ENCODE results near the gene CCDC9B.

CCDC9B gene

DNA sequence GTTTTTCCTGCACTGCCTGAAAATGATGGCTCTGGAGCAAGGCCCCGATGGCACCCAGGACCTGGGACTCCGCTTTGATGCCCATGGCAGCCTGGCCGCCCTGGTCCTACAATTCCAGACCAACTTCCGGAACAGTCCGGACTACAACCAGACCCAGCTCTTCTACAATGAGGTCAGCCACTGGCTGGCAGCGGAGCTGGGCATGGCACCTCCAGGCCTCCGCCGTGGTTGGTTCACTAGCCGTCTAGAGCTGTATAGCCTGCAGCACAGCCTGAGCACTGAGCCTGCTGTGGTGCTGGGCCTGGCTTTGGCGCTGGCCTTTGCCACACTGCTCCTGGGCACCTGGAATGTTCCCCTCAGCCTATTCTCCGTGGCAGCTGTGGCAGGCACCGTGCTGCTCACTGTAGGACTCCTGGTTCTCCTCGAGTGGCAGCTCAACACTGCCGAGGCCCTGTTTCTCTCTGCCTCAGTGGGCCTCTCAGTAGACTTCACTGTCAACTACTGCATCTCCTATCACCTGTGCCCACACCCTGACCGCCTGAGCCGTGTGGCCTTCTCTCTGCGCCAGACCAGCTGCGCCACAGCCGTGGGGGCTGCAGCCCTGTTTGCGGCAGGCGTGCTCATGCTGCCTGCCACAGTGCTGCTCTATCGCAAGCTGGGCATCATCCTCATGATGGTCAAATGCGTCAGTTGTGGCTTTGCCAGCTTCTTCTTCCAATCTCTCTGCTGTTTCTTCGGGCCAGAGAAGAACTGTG is 28.2 kb upstream of the CCDC9B start:
- no peak for DNase-seq (ENCODE audit: insufficient read length, low spot score)
- no peak for FAIRE-seq
- no peak for TF ChIP-seq POLR2A (IDR thresholded peaks at IDR 0.05; ENCODE audit: low read depth, low read length)

DNA sequence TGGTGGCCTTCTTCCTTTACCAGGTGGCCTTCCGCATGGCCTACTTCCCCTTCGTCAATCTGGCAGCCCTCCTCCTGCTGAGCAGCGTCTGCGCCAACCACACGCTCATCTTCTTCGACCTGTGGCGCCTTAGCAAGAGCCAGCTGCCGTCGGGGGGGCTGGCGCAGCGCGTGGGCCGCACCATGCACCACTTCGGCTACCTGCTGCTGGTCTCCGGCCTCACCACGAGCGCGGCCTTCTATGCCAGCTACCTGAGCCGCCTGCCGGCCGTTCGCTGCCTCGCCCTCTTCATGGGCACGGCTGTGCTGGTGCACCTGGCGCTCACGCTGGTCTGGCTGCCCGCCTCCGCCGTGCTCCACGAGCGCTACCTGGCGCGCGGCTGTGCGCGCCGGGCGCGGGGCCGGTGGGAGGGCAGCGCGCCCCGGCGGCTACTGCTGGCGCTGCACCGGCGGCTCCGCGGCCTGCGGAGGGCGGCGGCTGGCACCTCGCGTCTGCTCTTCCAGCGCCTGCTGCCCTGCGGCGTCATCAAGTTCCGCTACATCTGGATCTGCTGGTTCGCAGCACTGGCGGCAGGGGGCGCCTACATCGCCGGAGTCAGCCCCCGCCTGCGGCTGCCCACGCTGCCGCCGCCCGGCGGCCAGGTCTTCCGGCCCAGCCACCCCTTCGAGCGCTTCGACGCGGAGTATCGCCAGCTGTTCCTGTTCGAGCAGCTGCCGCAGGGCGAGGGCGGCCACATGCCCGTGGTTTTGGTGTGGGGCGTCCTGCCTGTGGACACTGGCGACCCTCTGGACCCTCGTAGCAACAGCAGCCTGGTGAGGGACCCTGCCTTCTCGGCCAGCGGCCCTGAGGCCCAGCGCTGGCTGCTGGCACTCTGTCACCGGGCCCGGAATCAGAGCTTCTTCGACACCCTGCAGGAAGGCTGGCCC is 27.2 kb upstream of the CCDC9B start:
- no peak for TF ChIP-seq POLR2A (IDR thresholded peaks at IDR 0.05; ENCODE audit: low read depth, low read length)
- DNase-seq (ENCODE audit: insufficient read length, low spot score) (peak; percentile 95), FAIRE-seq (no peak)

- no peak for DNase-seq (ENCODE audit: insufficient read length, low spot score)
- TF ChIP-seq POLR2A (IDR thresholded peaks at IDR 0.05; ENCODE audit: low read depth, low read length) = no peak
- FAIRE-seq = no peak
Measured at GRCh38 chr15:40367371-40367685, 26.6 kb upstream of the CCDC9B start.

GRCh38 chr15:40366457-40367370 is 26.0 kb upstream of the CCDC9B start:
- TF ChIP-seq POLR2A (IDR thresholded peaks at IDR 0.05; ENCODE audit: low read depth, low read length) = no peak
- FAIRE-seq (no peak), DNase-seq (ENCODE audit: insufficient read length, low spot score) (no peak)

DNA sequence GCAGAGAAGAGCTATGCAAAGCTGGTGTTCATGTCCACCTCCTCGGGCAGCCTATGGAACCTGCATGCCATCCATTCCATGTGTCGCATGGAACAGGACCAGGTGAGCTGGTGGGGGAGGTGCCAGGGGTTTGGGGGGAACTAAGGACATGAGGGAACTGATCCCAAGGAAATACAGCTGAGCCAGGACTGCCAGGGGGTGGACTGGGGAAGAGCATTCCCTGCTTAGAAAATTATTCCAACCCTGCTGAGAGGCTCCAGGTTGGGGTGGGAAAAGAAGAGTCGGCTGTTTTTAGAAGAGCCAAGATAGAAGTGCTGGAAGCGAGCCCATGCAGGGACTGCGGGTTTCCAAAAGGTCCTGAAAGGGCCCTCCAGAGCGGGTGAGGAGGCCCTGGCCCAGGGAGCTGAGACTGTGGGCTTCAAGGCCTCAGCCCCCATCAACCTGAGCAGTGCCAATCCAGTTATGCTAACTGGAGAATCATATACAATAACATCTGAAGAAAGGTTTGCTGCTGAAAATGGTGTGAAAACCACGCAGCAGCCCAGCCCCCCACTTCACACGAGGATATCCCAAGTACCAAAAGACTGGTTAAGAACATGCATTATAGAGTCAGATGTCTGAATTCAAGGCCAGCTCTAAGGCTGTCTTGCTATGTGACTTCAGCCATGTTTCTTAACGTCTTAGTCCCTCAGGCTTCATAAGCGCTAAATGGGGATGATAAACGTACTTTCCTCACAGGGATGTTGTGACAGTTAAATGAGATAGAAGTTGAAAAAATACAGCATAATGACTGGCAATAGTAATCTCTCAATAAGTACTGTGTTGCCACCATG is 25.1 kb upstream of the CCDC9B start:
- DNase-seq (ENCODE audit: insufficient read length, low spot score) (no peak), FAIRE-seq (no peak)
- TF ChIP-seq POLR2A (IDR thresholded peaks at IDR 0.05; ENCODE audit: low read depth, low read length) = no peak

DNA sequence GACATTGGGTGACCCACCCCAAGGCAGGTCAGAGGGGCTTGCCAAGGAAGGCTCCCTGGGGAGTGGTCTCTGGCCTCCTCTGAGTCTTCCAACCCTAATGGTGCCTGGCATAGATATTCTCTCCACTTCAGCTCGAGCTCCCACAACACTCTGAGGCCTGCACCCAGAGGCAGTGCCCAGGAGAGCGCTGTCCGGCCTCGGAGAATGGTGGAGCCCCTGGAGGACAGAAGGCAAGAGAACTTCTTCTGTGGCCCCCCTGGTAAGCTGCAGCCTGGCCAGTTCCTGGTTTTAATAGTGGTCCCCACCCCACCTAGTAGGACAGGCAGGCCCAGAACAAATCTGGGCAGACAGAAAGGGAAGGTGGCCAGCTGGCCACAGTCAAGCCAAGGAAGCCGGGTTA is 24.3 kb upstream of the CCDC9B start:
- no peak for TF ChIP-seq POLR2A (IDR thresholded peaks at IDR 0.05; ENCODE audit: low read depth, low read length)
- no peak for FAIRE-seq
- no peak for DNase-seq (ENCODE audit: insufficient read length, low spot score)

- DNase-seq (ENCODE audit: insufficient read length, low spot score) (peak; percentile 68), FAIRE-seq (no peak)
- no peak for TF ChIP-seq POLR2A (IDR thresholded peaks at IDR 0.05; ENCODE audit: low read depth, low read length)
Measured at GRCh38 chr15:40364251-40364650, 23.5 kb upstream of the CCDC9B start.

- DNase-seq (ENCODE audit: insufficient read length, low spot score) (no peak), FAIRE-seq (no peak)
- no peak for TF ChIP-seq POLR2A (IDR thresholded peaks at IDR 0.05; ENCODE audit: low read depth, low read length)
Measured at GRCh38 chr15:40363611-40364010, 22.9 kb upstream of the CCDC9B start.

DNA sequence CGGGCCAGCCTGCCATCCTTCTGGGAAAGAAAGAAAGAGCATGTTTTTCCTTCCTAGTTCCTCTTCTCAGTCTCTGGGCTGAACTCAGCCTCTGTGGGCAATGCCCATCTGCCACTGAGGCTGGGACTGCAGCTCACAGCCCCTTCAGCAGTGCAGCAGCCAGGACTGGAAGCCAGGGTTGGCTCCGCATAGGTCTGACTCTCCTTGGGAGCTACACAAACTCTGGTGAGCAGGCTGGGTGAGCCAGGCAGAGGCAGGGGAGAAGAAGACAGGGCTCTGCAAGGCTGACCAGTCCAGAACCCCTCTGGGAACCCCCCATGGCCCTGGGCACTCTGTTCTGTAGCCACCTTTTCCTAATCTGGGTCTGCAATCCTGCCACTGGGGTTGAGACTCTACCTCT is 20.9 kb upstream of the CCDC9B start:
- FAIRE-seq (no peak), DNase-seq (ENCODE audit: insufficient read length, low spot score) (no peak)
- TF ChIP-seq POLR2A (IDR thresholded peaks at IDR 0.05; ENCODE audit: low read depth, low read length) = no peak

GRCh38 chr15:40360015-40360414 is 19.3 kb upstream of the CCDC9B start:
- TF ChIP-seq POLR2A (IDR thresholded peaks at IDR 0.05; ENCODE audit: low read depth, low read length) = no peak
- FAIRE-seq = no peak

DNA sequence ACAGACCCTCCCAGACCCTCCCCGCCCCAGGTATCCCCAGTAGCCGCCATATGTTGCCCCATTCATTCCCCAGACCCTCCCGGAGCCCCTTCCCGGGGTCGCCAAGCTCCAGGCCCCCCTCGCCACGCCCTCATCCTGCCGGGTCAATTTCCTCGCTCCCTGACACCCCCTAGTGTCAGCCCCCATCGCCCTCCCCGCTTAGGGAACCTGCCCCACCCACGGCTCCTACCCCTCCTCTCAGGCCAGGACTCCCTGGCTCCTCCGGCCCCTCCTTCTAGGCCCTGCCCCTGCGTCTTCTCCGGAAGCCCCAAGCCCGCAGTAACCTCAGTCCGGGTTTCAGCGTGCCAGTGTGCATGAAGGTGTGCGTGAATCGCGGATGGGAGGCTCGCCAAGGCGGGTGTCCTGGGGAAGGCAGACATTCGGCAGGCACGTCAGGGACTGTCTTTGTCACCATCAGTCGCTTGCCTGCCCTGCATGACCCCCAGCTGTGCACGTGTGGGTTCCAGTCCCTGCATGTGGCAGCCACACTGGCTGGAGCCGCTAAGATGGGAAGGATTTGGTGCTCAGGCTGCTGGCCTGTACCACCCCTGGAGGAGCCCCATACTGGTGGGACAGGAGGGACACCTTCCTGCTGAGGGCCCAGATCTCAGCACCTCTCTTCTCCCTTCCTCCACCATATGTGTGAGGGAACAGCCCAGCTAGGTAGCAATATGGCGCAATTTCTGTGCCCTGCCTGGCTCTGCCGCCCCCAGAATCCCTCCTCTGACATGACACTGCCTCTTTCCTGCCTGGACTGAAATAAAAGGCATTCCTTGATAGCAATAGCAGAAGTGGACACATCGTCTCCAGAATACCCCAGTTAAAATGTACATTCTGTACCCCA is 18.0 kb upstream of the CCDC9B start:
- TF ChIP-seq POLR2A (IDR thresholded peaks at IDR 0.05; ENCODE audit: low read depth, low read length) = no peak
- no peak for FAIRE-seq
- DNase-seq (ENCODE audit: insufficient read length, low spot score) = no peak

More at GRCh38 chr15:40360015-40360414, 19.3 kb upstream of the CCDC9B start:
- no peak for DNase-seq (ENCODE audit: insufficient read length, low spot score)

Data from H54 (cell line).